Measurements from ENCODE around the gene MT1E. TPM values are rescaled to one million over a fixed set of nuclear protein-coding genes. Genes with fewer than 3 reads are reported as not detected.
"Not testable (repeated sequence)": the region's sequence is repeated elsewhere in the genome, so short reads cannot be mapped to it uniquely, and the experiment has no call there.

Gene MT1E
- total and polyA plus RNA-seq, 9 donors = 16.1 to 867 (median 65.3) TPM

- Histone ChIP-seq H3K9me3 (no peaks in the 10 kb centered on the region), H3K36me3 (no peaks in the 10 kb centered on the region), H3K27me3 (no peaks in the 10 kb centered on the region), H3K4me1 (ENCODE audit: insufficient read depth) (no peaks in the 10 kb centered on the region), H3K4me3 (no peak overlapping the region), H3K27ac (no peak overlapping the region)
- WGBS, 3 donors = 83 to 90% (median 87%) methylated on average over 11 of the region's 11 CpGs
- intact Hi-C loops (cut with DNase I) = loop anchor here in 1 of 4 donors (10.0 kb wide), 1 partner anchor 48 kb away; the partner anchor contains the start of gene MT1E
- TF ChIP-seq CTCF (IDR thresholded peaks at IDR 0.05) (no peak), EP300 (IDR thresholded peaks at IDR 0.05) (no peak), POLR2A (IDR thresholded peaks at IDR 0.05) (no peak)
- DNase-seq = no peak
Observed at GRCh38 chr16:56672761-56673536, 47.4 kb downstream of the MT1E start.

GRCh38 chr16:56673921-56674320 lies 48.3 kb downstream of the MT1E start:
- WGBS, 3 donors = 40 to 48% (median 42%) methylated on average over 12 of the region's 12 CpGs
- intact Hi-C loops (cut with DNase I) = loop anchor here in 1 of 4 donors (10.0 kb wide), 1 partner anchor 49 kb away; the partner anchor contains the start of gene MT1E
- no peak for DNase-seq
- Histone ChIP-seq H3K27ac (no peak overlapping the region), H3K4me3 (no peak overlapping the region), H3K4me1 (ENCODE audit: insufficient read depth) (no peaks in the 10 kb centered on the region), H3K36me3 (no peaks in the 10 kb centered on the region), H3K27me3 (no peaks in the 10 kb centered on the region), H3K9me3 (no peaks in the 10 kb centered on the region)
- TF ChIP-seq POLR2A (IDR thresholded peaks at IDR 0.05) (no peak), EP300 (IDR thresholded peaks at IDR 0.05) (no peak), CTCF (IDR thresholded peaks at IDR 0.05) (peak in 1 of 3 donors; percentile 23)

GRCh38 chr16:56674570-56674969 lies 49.0 kb downstream of the MT1E start:
- not testable (repeated sequence) for H3K4me3 ChIP-seq; H3K4me1 ChIP-seq (ENCODE audit: insufficient read depth); H3K36me3 ChIP-seq; H3K9me3 ChIP-seq; DNase-seq; H3K27me3 ChIP-seq; H3K27ac ChIP-seq
- intact Hi-C loops (cut with DNase I) = loop anchor here in 1 of 4 donors (10.0 kb wide), 1 partner anchor 50 kb away; the partner anchor contains the start of gene MT1E
- 88 to 96% (median 92%) methylated on average over 6 of the region's 6 CpGs for WGBS, 3 donors

GRCh38 chr16:56675685-56676210 lies 50.2 kb downstream of the MT1E start:
- TF ChIP-seq POLR2A (IDR thresholded peaks at IDR 0.05) (no peak), EP300 (IDR thresholded peaks at IDR 0.05) (no peak), CTCF (IDR thresholded peaks at IDR 0.05) (no peak)
- intact Hi-C loops (cut with DNase I) = loop anchor here in 1 of 4 donors (10.0 kb wide), 1 partner anchor 51 kb away; the partner anchor contains the start of gene MT1E
- no peaks in the 10 kb centered on the region for H3K36me3 ChIP-seq

More at GRCh38 chr16:56675685-56676210, 50.2 kb downstream of the MT1E start:
- WGBS, 3 donors = 6 to 10% (median 8%) methylated on average over 32 of the region's 32 CpGs
- H3K4me1 ChIP-seq (ENCODE audit: insufficient read depth) = no peaks in the 10 kb centered on the region
- no peak for DNase-seq
- H3K9me3 ChIP-seq = no peaks in the 10 kb centered on the region
- H3K27ac ChIP-seq = no peak overlapping the region
- no peak overlapping the region for H3K4me3 ChIP-seq
- no peaks in the 10 kb centered on the region for H3K27me3 ChIP-seq

Other genes with a start within 250 kb of the MT1E start
- gene AMFR, start 200.2 kb upstream of the MT1E start, total RNA-seq = 100 to 1,000 TPM; 103 to 130 (median 116) TPM
- gene AMFR, start 200.2 kb upstream of the MT1E start, polyA plus RNA-seq = 10 to 100 TPM; 94.1 to 97.8 TPM
- gene NUDT21, start 174.4 kb upstream of the MT1E start, total RNA-seq = 100 to 1,000 TPM in 5 of 7 donors, 10 to 100 TPM in 2; 46.0 to 163 (median 130) TPM
- gene NUDT21, start 174.4 kb upstream of the MT1E start, polyA plus RNA-seq = 10 to 100 TPM; 40.8 to 64.7 TPM
- 10 to 100 TPM in 6 of 7 donors, 1 to 10 TPM in 1; 8.1 to 45.2 (median 28.9) TPM for gene OGFOD1, start 174.2 kb upstream of the MT1E start, total RNA-seq
- 10 to 100 TPM; 12.2 to 36.4 TPM for gene OGFOD1, start 174.2 kb upstream of the MT1E start, polyA plus RNA-seq
- gene BBS2, start 105.8 kb upstream of the MT1E start, total RNA-seq = 10 to 100 TPM; 50.4 to 86.2 (median 67.1) TPM
- gene BBS2, start 105.8 kb upstream of the MT1E start, polyA plus RNA-seq = 10 to 100 TPM; 47.9 to 81.0 TPM
- gene MT4, start 60.7 kb upstream of the MT1E start, total RNA-seq = not detected
- not detected for gene MT4, start 60.7 kb upstream of the MT1E start, polyA plus RNA-seq
- 1 to 10 TPM in 3 of 7 donors, under 1 TPM in 1, not detected in 3; 0.53 to 4.8 (median 1.5) TPM for gene MT3, start 36.3 kb upstream of the MT1E start, total RNA-seq
- 1 to 10 TPM in 1 of 2 donors, under 1 TPM in 1; 0.68 to 1.6 TPM for gene MT3, start 36.3 kb upstream of the MT1E start, polyA plus RNA-seq
- 100 to 1,000 TPM in 5 of 7 donors, 10 to 100 TPM in 2; 88.0 to 679 (median 136) TPM for gene MT2A, start 17.2 kb upstream of the MT1E start, total RNA-seq
- 100 to 1,000 TPM in 1 of 2 donors, 10 to 100 TPM in 1; 16.1 to 250 TPM for gene MT2A, start 17.2 kb upstream of the MT1E start, polyA plus RNA-seq
- gene MT1M, start 6.9 kb downstream of the MT1E start, total RNA-seq = 10 to 100 TPM in 2 of 7 donors, 1 to 10 TPM in 4, under 1 TPM in 1; 0.66 to 23.2 (median 7.4) TPM
- gene MT1M, start 6.9 kb downstream of the MT1E start, polyA plus RNA-seq = 1 to 10 TPM; 1.4 to 7.9 TPM
- gene MT1A, start 12.9 kb downstream of the MT1E start, total RNA-seq = 10 to 100 TPM in 2 of 7 donors, 1 to 10 TPM in 4, not detected in 1; 1.3 to 61.0 (median 7.4) TPM
- gene MT1A, start 12.9 kb downstream of the MT1E start, polyA plus RNA-seq = 10 to 100 TPM in 1 of 2 donors, 1 to 10 TPM in 1; 1.3 to 13.8 TPM
- gene MT1B, start 26.1 kb downstream of the MT1E start, total RNA-seq = not detected
- gene MT1B, start 26.1 kb downstream of the MT1E start, polyA plus RNA-seq = not detected
- 10 to 100 TPM in 1 of 7 donors, 1 to 10 TPM in 4, under 1 TPM in 1, not detected in 1; 0.73 to 76.3 (median 2.6) TPM for gene MT1F, start 32.2 kb downstream of the MT1E start, total RNA-seq
- 1 to 10 TPM; 3.6 to 4.6 TPM for gene MT1F, start 32.2 kb downstream of the MT1E start, polyA plus RNA-seq
- 1 to 10 TPM in 4 of 7 donors, not detected in 3; 1.0 to 6.9 (median 4.8) TPM for gene MT1G, start 42.3 kb downstream of the MT1E start, total RNA-seq
- gene MT1G, start 42.3 kb downstream of the MT1E start, polyA plus RNA-seq = 1 to 10 TPM in 1 of 2 donors, under 1 TPM in 1; 1.00 to 3.3 TPM
- under 1 TPM in 1 of 7 donors, not detected in 6; 0.79 TPM for gene MT1H, start 44.0 kb downstream of the MT1E start, total RNA-seq
- not detected for gene MT1H, start 44.0 kb downstream of the MT1E start, polyA plus RNA-seq
- 1,000 to 10,000 TPM in 1 of 7 donors, 100 to 1,000 TPM in 3, 10 to 100 TPM in 3; 30.0 to 1,106 (median 141) TPM for gene MT1X, start 56.7 kb downstream of the MT1E start, total RNA-seq
- gene MT1X, start 56.7 kb downstream of the MT1E start, polyA plus RNA-seq = 100 to 1,000 TPM in 1 of 2 donors, 10 to 100 TPM in 1; 10.0 to 185 TPM
- gene NUP93, start 104.3 kb downstream of the MT1E start, total RNA-seq = 10 to 100 TPM; 26.1 to 53.9 (median 42.7) TPM
- gene NUP93, start 104.3 kb downstream of the MT1E start, polyA plus RNA-seq = 10 to 100 TPM; 24.1 to 43.2 TPM
- under 1 TPM in 1 of 7 donors, not detected in 6; 0.37 TPM for gene SLC12A3, start 239.4 kb downstream of the MT1E start, total RNA-seq
- under 1 TPM in 1 of 2 donors, not detected in 1; 0.04 TPM for gene SLC12A3, start 239.4 kb downstream of the MT1E start, polyA plus RNA-seq